Measurements from ENCODE around the gene CACNB2.

- TF ChIP-seq, protein P1, sequence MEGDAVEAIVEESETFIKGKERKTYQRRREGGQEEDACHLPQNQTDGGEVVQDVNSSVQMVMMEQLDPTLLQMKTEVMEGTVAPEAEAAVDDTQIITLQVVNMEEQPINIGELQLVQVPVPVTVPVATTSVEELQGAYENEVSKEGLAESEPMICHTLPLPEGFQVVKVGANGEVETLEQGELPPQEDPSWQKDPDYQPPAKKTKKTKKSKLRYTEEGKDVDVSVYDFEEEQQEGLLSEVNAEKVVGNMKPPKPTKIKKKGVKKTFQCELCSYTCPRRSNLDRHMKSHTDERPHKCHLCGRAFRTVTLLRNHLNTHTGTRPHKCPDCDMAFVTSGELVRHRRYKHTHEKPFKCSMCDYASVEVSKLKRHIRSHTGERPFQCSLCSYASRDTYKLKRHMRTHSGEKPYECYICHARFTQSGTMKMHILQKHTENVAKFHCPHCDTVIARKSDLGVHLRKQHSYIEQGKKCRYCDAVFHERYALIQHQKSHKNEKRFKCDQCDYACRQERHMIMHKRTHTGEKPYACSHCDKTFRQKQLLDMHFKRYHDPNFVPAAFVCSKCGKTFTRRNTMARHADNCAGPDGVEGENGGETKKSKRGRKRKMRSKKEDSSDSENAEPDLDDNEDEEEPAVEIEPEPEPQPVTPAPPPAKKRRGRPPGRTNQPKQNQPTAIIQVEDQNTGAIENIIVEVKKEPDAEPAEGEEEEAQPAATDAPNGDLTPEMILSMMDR (conservative IDR thresholded peaks at IDR 0.05) = no peak
- no peak for TF ChIP-seq EZH2 (IDR thresholded peaks at IDR 0.05; ENCODE audit: low read depth)
These were observed 335.9 kb downstream of the CACNB2 start for GRCh38 chr10:18476076-18476647.
